Measurements from ENCODE around the gene KCNQ5. TPM values are rescaled to one million over a fixed set of nuclear protein-coding genes. Genes with fewer than 3 reads are reported as not detected.

KCNQ5 gene
- total RNA-seq, 6 donors from 2014 or later, result 0.30 to 3.1 (median 0.32) TPM

GRCh38 chr6:73129653-73130443, 508.0 kb downstream of the KCNQ5 start:
- no peak for TF ChIP-seq POLR2AphosphoS5 (IDR thresholded peaks at IDR 0.05)
- no peak for TF ChIP-seq EP300 (IDR thresholded peaks at IDR 0.05)
- TF ChIP-seq POLR2A (IDR thresholded peaks at IDR 0.05), result no peak
- TF ChIP-seq CTCF (IDR thresholded peaks at IDR 0.05), result peak; percentile 72 to 93 (median 80)
- H3K9me3 ChIP-seq, result no peaks in the 10 kb centered on the region

GRCh38 chr6:73131706-73132105, 509.8 kb downstream of the KCNQ5 start:
- H3K9me3 ChIP-seq, result no peaks in the 10 kb centered on the region
- H3K36me3 ChIP-seq, result no peaks in the 10 kb centered on the region
- whole genome bisulfite sequencing, 2 donors, result 54 to 67% methylated on average over 4 of the region's 4 CpGs
- DNase-seq (no peak), ATAC-seq (ENCODE audit: low FRiP score in 2 of 2) (no peak)
- TF ChIP-seq POLR2AphosphoS5 (IDR thresholded peaks at IDR 0.05) (no peak), POLR2A (IDR thresholded peaks at IDR 0.05) (no peak), EP300 (IDR thresholded peaks at IDR 0.05) (no peak), CTCF (IDR thresholded peaks at IDR 0.05) (no peak)
- no peak overlapping the region for H3K27ac ChIP-seq
- H3K4me3 ChIP-seq, result no peak overlapping the region
- no peaks in the 10 kb centered on the region for H3K27me3 ChIP-seq
- H3K4me1 ChIP-seq, result peaks cover 0 to 6% (median 0%) of the 10 kb centered on the region in 4 donors

More at GRCh38 chr6:73129653-73130443, 508.0 kb downstream of the KCNQ5 start:
- H3K27me3 ChIP-seq, result no peaks in the 10 kb centered on the region
- peaks cover 0 to 6% (median 0%) of the 10 kb centered on the region in 4 donors for H3K4me1 ChIP-seq
- 21 to 29% methylated on average over 14 of the region's 14 CpGs for whole genome bisulfite sequencing, 2 donors
- H3K4me3 ChIP-seq, result peak overlapping the region in 1 of 4 donors; percentile 9
- ATAC-seq (ENCODE audit: low FRiP score in 2 of 2) (peak; percentile 85 to 91), DNase-seq (peak in 1 of 2 donors; percentile 79)
- no peaks in the 10 kb centered on the region for H3K36me3 ChIP-seq
- H3K27ac ChIP-seq, result no peak overlapping the region

GRCh38 chr6:73134588-73134987, 512.7 kb downstream of the KCNQ5 start:
- H3K4me3 ChIP-seq, result no peak overlapping the region
- no peak overlapping the region for H3K27ac ChIP-seq
- 72 to 75% methylated on average over 11 of the region's 11 CpGs for WGBS, 2 donors
- no peaks in the 10 kb centered on the region for H3K36me3 ChIP-seq
- TF ChIP-seq POLR2A (IDR thresholded peaks at IDR 0.05), result no peak
- no peak for TF ChIP-seq POLR2AphosphoS5 (IDR thresholded peaks at IDR 0.05)
- no peak for TF ChIP-seq EP300 (IDR thresholded peaks at IDR 0.05)
- TF ChIP-seq CTCF (IDR thresholded peaks at IDR 0.05), result no peak
- peaks cover 0 to 3% (median 0%) of the 10 kb centered on the region in 4 donors for H3K4me1 ChIP-seq
- no peaks in the 10 kb centered on the region for H3K9me3 ChIP-seq
- DNase-seq, result peak; percentile 31 to 39
- no peaks in the 10 kb centered on the region for H3K27me3 ChIP-seq
- ATAC-seq (ENCODE audit: low FRiP score in 2 of 2), result no peak

- DNase-seq (no peak), ATAC-seq (ENCODE audit: low FRiP score in 2 of 2) (no peak)
- H3K27me3 ChIP-seq, result no peaks in the 10 kb centered on the region
- H3K27ac ChIP-seq, result no peak overlapping the region
- no peak overlapping the region for H3K4me3 ChIP-seq
- TF ChIP-seq POLR2A (IDR thresholded peaks at IDR 0.05), result no peak
- no peak for TF ChIP-seq CTCF (IDR thresholded peaks at IDR 0.05)
- no peak for TF ChIP-seq POLR2AphosphoS5 (IDR thresholded peaks at IDR 0.05)
- no peak for TF ChIP-seq EP300 (IDR thresholded peaks at IDR 0.05)
- H3K9me3 ChIP-seq, result no peaks in the 10 kb centered on the region
- H3K4me1 ChIP-seq, result no peaks in the 10 kb centered on the region
- H3K36me3 ChIP-seq, result no peaks in the 10 kb centered on the region
- WGBS, 2 donors, result 85 to 90% methylated on average over 3 of the region's 3 CpGs
Measured at GRCh38 chr6:73139681-73140383, 518.0 kb downstream of the KCNQ5 start.
